Mesenchymal stem cell (in vitro differentiated cells and primary cell): Measurements from ENCODE around the gene CDC42EP3.

Experiments
- DNase-seq: peaks from one replicate; pipeline ENCODE4 v3.0.0-alpha.2; 2013
- H2AFZ ChIP-seq: one replicate; pipeline ENCODE4 v1.6.1; 2013; ENCODE audit warnings: low read depth, mild to moderate bottlenecking, control low read depth, inconsistent platforms, low read length, moderate library complexity
- H2AK5ac ChIP-seq: 2 replicates; pipeline ENCODE4 v1.6.1; 2013; ENCODE audit warnings: low read length, moderate library complexity, mild to moderate bottlenecking, inconsistent platforms; ENCODE audit not compliant: severe bottlenecking
- H2BK120ac ChIP-seq: one replicate; pipeline ENCODE4 v1.6.1; 2013; ENCODE audit warnings: low read depth, mild to moderate bottlenecking, inconsistent platforms, low read length, moderate library complexity
- H2BK12ac ChIP-seq, 2 experiments: one replicate each; pipeline ENCODE4 v1.6.1; 2013; ENCODE audit warnings: inconsistent platforms in 2 of 2, low read length in 2 of 2, mild to moderate bottlenecking in 2 of 2, moderate library complexity in 2 of 2, control low read depth in 1 of 2
- H2BK15ac ChIP-seq: one replicate; pipeline ENCODE4 v1.6.1; 2013; ENCODE audit warnings: mild to moderate bottlenecking, low read depth, inconsistent platforms; ENCODE audit not compliant: poor library complexity, severe bottlenecking
- H2BK5ac ChIP-seq: 2 replicates; pipeline ENCODE4 v1.6.1; 2013; ENCODE audit warnings: low read depth, mild to moderate bottlenecking, low read length, control low read depth, inconsistent platforms; ENCODE audit not compliant: poor library complexity, severe bottlenecking
- H3K14ac ChIP-seq, 2 experiments: one replicate each; pipeline ENCODE4 v1.6.1; 2013; ENCODE audit warnings: inconsistent platforms in 2 of 2, low read length in 2 of 2, control low read depth in 1 of 2, mild to moderate bottlenecking in 1 of 2, moderate library complexity in 1 of 2
- H3K18ac ChIP-seq, 2 experiments: one replicate each; pipeline ENCODE4 v1.6.1; 2013; ENCODE audit warnings: inconsistent platforms in 2 of 2, low read length in 2 of 2, control low read depth in 1 of 2, low read depth in 1 of 2, mild to moderate bottlenecking in 1 of 2
- H3K23ac ChIP-seq, 2 experiments: one replicate each; pipeline ENCODE4 v1.6.1; 2013; ENCODE audit warnings: inconsistent platforms in 2 of 2, low read length in 2 of 2, mild to moderate bottlenecking in 2 of 2, moderate library complexity in 2 of 2, control low read depth in 1 of 2
- H3K27ac ChIP-seq: 2 replicates; pipeline ENCODE4 v1.5.1; 2013; ENCODE audit warnings: mild to moderate bottlenecking, moderate library complexity, low read length, control low read depth, inconsistent platforms; ENCODE audit not compliant: poor library complexity, severe bottlenecking
- H3K27me3 ChIP-seq, 2 experiments: 2 replicates each; pipeline versions ENCODE4 v1.6.1 to v1.7.0; 2013; ENCODE audit warnings: low read length in 2 of 2, mild to moderate bottlenecking in 2 of 2, moderate library complexity in 2 of 2, control low read depth in 1 of 2, inconsistent platforms in 1 of 2; ENCODE audit not compliant: control insufficient read depth in 1 of 2, insufficient read depth in 1 of 2
- H3K36me3 ChIP-seq, 2 experiments: 2 replicates each; pipeline versions ENCODE4 v1.6.1 to v1.7.0; 2013; ENCODE audit warnings: low read length in 2 of 2, control low read depth in 1 of 2, inconsistent platforms in 1 of 2, low read depth in 1 of 2, mild to moderate bottlenecking in 1 of 2; ENCODE audit not compliant: insufficient read depth in 2 of 2, control insufficient read depth in 1 of 2
- H3K4ac ChIP-seq, 2 experiments: one replicate each; pipeline ENCODE4 v1.6.1; 2013; ENCODE audit warnings: inconsistent platforms in 2 of 2, low read length in 2 of 2, mild to moderate bottlenecking in 2 of 2, moderate library complexity in 2 of 2, control low read depth in 1 of 2, low read depth in 1 of 2
- H3K4me1 ChIP-seq: 2 replicates; pipeline ENCODE4 v1.6.1; 2013; ENCODE audit warnings: low read depth, low read length, control low read depth; ENCODE audit not compliant: control insufficient read depth, insufficient read depth
- H3K4me2 ChIP-seq: 2 replicates; pipeline ENCODE4 v1.6.1; 2013; ENCODE audit warnings: low read length, mild to moderate bottlenecking, inconsistent platforms; ENCODE audit not compliant: poor library complexity, severe bottlenecking
- H3K4me3 ChIP-seq, 2 experiments: 2 replicates each; pipeline versions ENCODE4 v1.5.1 to v1.7.0; 2013; ENCODE audit warnings: low read length in 2 of 2, mild to moderate bottlenecking in 2 of 2, control low read depth in 1 of 2, low read depth in 1 of 2; ENCODE audit not compliant: insufficient read depth in 1 of 2
- H3K79me1 ChIP-seq: replicated peaks from 2 replicates; pipeline ENCODE4 v1.6.1; 2013; ENCODE audit warnings: mild to moderate bottlenecking, control low read depth, low read length, inconsistent platforms; ENCODE audit not compliant: poor library complexity, severe bottlenecking
- H3K9ac ChIP-seq: 2 replicates; pipeline ENCODE4 v1.7.0; 2013; ENCODE audit warnings: mild to moderate bottlenecking, low read length, moderate library complexity
- H3K9me3 ChIP-seq: 2 replicates; pipeline ENCODE4 v1.7.0; 2013; ENCODE audit warnings: mild to moderate bottlenecking, low read length; ENCODE audit not compliant: control insufficient read depth
- H4K8ac ChIP-seq: one replicate; pipeline ENCODE4 v1.6.1; 2013; ENCODE audit warnings: inconsistent platforms, mild to moderate bottlenecking, low read length, moderate library complexity
- H4K91ac ChIP-seq: one replicate; pipeline ENCODE4 v1.6.1; 2013; ENCODE audit warnings: mild to moderate bottlenecking, low read length, inconsistent platforms
- WGBS: methylation state at CpG from one replicate; pipeline ENCODE4 v1.1.7; 2013; ENCODE audit warnings: mixed read lengths; 5-methylcytosine and 5-hydroxymethylcytosine counted together

CDC42EP3 gene

DNA sequence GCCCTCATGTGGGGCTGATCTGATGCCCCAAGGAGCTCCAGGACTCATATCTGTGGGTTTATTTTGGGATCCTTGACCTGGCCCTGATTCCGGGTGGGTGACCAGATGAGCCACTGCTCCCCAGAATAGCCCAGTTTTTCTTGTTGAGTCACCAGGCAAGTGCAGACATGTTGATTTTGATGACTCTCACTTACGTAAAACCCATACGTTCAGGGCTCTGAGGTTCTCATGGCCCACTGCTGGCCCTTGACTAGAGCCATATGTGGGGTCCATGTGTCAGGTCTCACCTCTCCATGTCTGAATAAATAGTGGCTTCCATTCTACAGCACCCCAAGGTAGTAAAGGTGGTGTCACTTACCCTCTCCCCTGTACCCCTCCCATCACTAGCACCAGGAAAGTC is 41.9 kb downstream of the CDC42EP3 start:
- Histone ChIP-seq H2BK5ac (no peak overlapping the region), H2AK5ac (no peak overlapping the region), H3K9ac (peak overlapping the region; percentile 49), H2AFZ (no peak overlapping the region), H4K8ac (no peak overlapping the region), H3K18ac (peak overlapping the region in 1 of 2 experiments; percentile 59), H3K14ac (no peak overlapping the region), H3K4ac (no peak overlapping the region), H3K27ac (no peak overlapping the region), H3K79me1 (no peaks in the 10 kb centered on the region), H3K36me3 (no peaks in the 10 kb centered on the region), H3K4me1 (peaks cover 6% of the 10 kb centered on the region), H3K4me2 (no peak overlapping the region), H2BK120ac (no peak overlapping the region), H3K9me3 (no peaks in the 10 kb centered on the region), H4K91ac (no peak overlapping the region), H3K4me3 (no peak overlapping the region), H3K27me3 (no peaks in the 10 kb centered on the region), H2BK15ac (no peak overlapping the region), H3K23ac (no peak overlapping the region), H2BK12ac (peak overlapping the region; percentile 3 to 37)
- DNase-seq: no peak
- WGBS: 84% methylated on average over 3 of the region's 3 CpGs

DNA sequence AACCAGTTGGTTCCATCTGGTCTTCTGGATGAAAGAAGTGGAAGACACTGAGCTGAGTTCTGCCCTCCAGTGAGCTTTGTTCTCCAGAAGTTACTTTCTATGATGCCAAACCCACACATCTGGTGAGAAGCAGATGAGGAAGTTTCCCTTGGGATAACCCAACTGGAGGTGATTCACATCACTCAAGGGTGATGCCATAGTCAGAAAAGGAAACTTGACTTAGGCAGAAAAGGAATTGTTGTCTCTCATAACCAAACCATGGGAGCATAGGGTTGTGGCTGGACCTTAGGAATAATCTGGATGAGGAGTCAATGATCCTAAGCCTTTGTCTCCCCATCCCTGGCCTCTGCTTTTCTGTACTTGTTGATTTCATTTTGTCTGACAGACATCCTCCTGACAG is 43.7 kb downstream of the CDC42EP3 start:
- no peak overlapping the region for H2BK5ac ChIP-seq
- no peaks in the 10 kb centered on the region for H3K79me1 ChIP-seq
- H2BK15ac ChIP-seq: no peak overlapping the region

GRCh38 chr2:37625796-37626571 is 45.5 kb downstream of the CDC42EP3 start:
- no peak overlapping the region for H3K27ac ChIP-seq
- peak overlapping the region; percentile 27 to 74 for H3K4ac ChIP-seq
- H3K14ac ChIP-seq: peak overlapping the region in 1 of 2 experiments; percentile 49
- H3K9ac ChIP-seq: no peak overlapping the region
- H2AK5ac ChIP-seq: no peak overlapping the region
- H3K4me2 ChIP-seq: no peak overlapping the region
- H4K8ac ChIP-seq: no peak overlapping the region
- H2AFZ ChIP-seq: no peak overlapping the region
- peak; percentile 51 for DNase-seq
- H3K79me1 ChIP-seq: no peaks in the 10 kb centered on the region
- H2BK5ac ChIP-seq: no peak overlapping the region
- H3K18ac ChIP-seq: peak overlapping the region in 1 of 2 experiments; percentile 5
- no peak overlapping the region for H2BK120ac ChIP-seq
- no peak overlapping the region for H3K4me3 ChIP-seq
- H3K23ac ChIP-seq: no peak overlapping the region
- no peaks in the 10 kb centered on the region for H3K27me3 ChIP-seq
- peak overlapping the region; percentile 21 for H4K91ac ChIP-seq
- peak overlapping the region; percentile 9 to 97 for H2BK12ac ChIP-seq
- H3K9me3 ChIP-seq: no peaks in the 10 kb centered on the region
- 79% methylated on average over 11 of the region's 11 CpGs for WGBS
- H3K4me1 ChIP-seq: peaks cover 7% of the 10 kb centered on the region
- H2BK15ac ChIP-seq: no peak overlapping the region
- no peaks in the 10 kb centered on the region for H3K36me3 ChIP-seq

More for the DNA sequence above, 43.7 kb downstream of the CDC42EP3 start:
- Histone ChIP-seq H3K36me3 (no peaks in the 10 kb centered on the region), H3K14ac (no peak overlapping the region), H3K4me1 (peaks cover 9% of the 10 kb centered on the region), H2AFZ (no peak overlapping the region), H4K91ac (no peak overlapping the region), H4K8ac (no peak overlapping the region), H3K23ac (no peak overlapping the region), H2BK120ac (no peak overlapping the region), H3K4me3 (no peak overlapping the region), H3K4ac (peak overlapping the region in 1 of 2 experiments; percentile 33), H3K27ac (no peak overlapping the region), H3K18ac (peak overlapping the region in 1 of 2 experiments; percentile 61), H3K9me3 (no peaks in the 10 kb centered on the region), H3K9ac (peak overlapping the region; percentile 46), H3K27me3 (no peaks in the 10 kb centered on the region), H2AK5ac (peak overlapping the region; percentile 79), H3K4me2 (no peak overlapping the region), H2BK12ac (peak overlapping the region in 1 of 2 experiments; percentile 67)
- no peak for DNase-seq

DNA sequence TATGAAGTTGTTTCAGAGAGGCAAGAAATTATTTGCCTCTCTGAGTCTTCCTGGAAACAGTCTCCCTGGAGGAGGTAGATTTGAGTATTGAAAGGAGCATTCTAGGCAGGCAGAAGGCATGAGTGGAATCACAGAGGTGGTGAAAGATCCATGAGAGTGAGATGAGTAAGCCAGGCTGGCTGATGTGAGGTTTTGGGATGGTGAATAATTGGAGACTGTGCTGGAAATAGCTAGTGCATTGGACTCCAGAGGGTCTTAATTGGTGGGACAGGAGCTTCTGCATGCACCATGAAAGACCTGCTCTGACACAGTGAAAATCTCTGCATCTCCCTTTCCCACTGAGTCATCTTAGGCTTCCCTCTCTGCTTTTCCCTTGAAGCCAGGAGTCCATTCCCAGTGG is 46.3 kb downstream of the CDC42EP3 start:
- H2BK120ac ChIP-seq: no peak overlapping the region
- H3K4me1 ChIP-seq: peaks cover 7% of the 10 kb centered on the region

More for the DNA sequence above, 46.3 kb downstream of the CDC42EP3 start:
- H2AK5ac ChIP-seq: no peak overlapping the region
- H4K91ac ChIP-seq: no peak overlapping the region
- peak overlapping the region in 1 of 2 experiments; percentile 2 for H2BK12ac ChIP-seq
- no peak overlapping the region for H3K4ac ChIP-seq
- H2AFZ ChIP-seq: no peak overlapping the region
- H3K27me3 ChIP-seq: no peaks in the 10 kb centered on the region
- H3K79me1 ChIP-seq: no peaks in the 10 kb centered on the region
- H3K23ac ChIP-seq: no peak overlapping the region
- H3K4me3 ChIP-seq: no peak overlapping the region
- no peak overlapping the region for H3K4me2 ChIP-seq
- no peaks in the 10 kb centered on the region for H3K36me3 ChIP-seq
- H3K9ac ChIP-seq: peak overlapping the region; percentile 50
- H3K14ac ChIP-seq: no peak overlapping the region
- H3K9me3 ChIP-seq: no peaks in the 10 kb centered on the region
- no peak overlapping the region for H4K8ac ChIP-seq
- no peak overlapping the region for H2BK15ac ChIP-seq
- peak overlapping the region in 1 of 2 experiments; percentile 7 for H3K18ac ChIP-seq
- no peak overlapping the region for H2BK5ac ChIP-seq
- peak; percentile 63 for DNase-seq
- H3K27ac ChIP-seq: peak overlapping the region; percentile 29
